Suprapubic skin (tissue), 4 donors: Measurements from ENCODE around the gene NDST3. TPM values are rescaled to one million over a fixed set of nuclear protein-coding genes. Genes with fewer than 3 reads are reported as not detected.
A peak's percentile ranks its signal among the peaks of the same experiment; 100 is the strongest.

Source experiments
- DNase-seq, 2 donors: peaks; one replicate each; pipeline ENCODE4 v3.0.0-alpha.2; 2019; ENCODE audit warnings: low spot score in 2 of 2
- H3K27ac ChIP-seq: fragments of 200-600 bp; sonication (generic); one replicate; pipeline ENCODE4 v1.5.1; 2019
- H3K27me3 ChIP-seq: fragments of 200-600 bp; sonication (generic); one replicate; pipeline ENCODE4 v1.5.1; 2019
- H3K36me3 ChIP-seq: fragments of 200-600 bp; sonication (generic); one replicate; pipeline ENCODE4 v1.5.1; 2019
- H3K4me1 ChIP-seq: fragments of 200-600 bp; sonication (generic); one replicate; pipeline ENCODE4 v1.5.1; 2019
- H3K4me3 ChIP-seq: fragments of 200-600 bp; sonication (generic); one replicate; pipeline ENCODE4 v1.5.1; 2019; ENCODE audit warnings: mild to moderate bottlenecking
- H3K9me3 ChIP-seq: fragments of 200-600 bp; sonication (generic); one replicate; pipeline ENCODE4 v1.5.1; 2019
- EP300 ChIP-seq: sonication (generic); formaldehyde crosslinking; IDR thresholded peaks from one replicate; pipeline ENCODE4 v1.6.1; 2017; ENCODE audit warnings: antibody characterized with exemption
- POLR2A ChIP-seq, 2 donors: fragments of 450-650 bp; IDR thresholded peaks; one replicate each; pipeline ENCODE4 v1.6.1; 2017; ENCODE audit warnings: antibody characterized with exemption in 2 of 2, mild to moderate bottlenecking in 2 of 2, moderate library complexity in 2 of 2
- POLR2AphosphoS5 ChIP-seq, 3 donors: sonication (generic); formaldehyde crosslinking; IDR thresholded peaks; one replicate each; pipeline ENCODE4 v1.6.1; 2017; ENCODE audit warnings: antibody characterized with exemption in 3 of 3
- WGBS: methylation state at CpG from one replicate; pipeline ENCODE4 v1.1.5; 2018; 5-methylcytosine and 5-hydroxymethylcytosine counted together
- total RNA-seq, 4 donors: library from RNA; depleted of rRNA; stranded (reverse); fragments of >200 nt; gene quantifications; one replicate each; pipeline ENCODE4 v1.1.0, GENCODE V29; 2016
- TF ChIP-seq, protein P1 (sequence below), 2 donors: fragments of 200-600 bp in 1 of 2; fragments of 450-650 bp in 1 of 2; sonication (generic) in 1 of 2; IDR thresholded peaks; one replicate each; pipeline ENCODE4 v1.5.1; 2016 to 2019; ENCODE audit warnings: antibody characterized with exemption in 2 of 2, mild to moderate bottlenecking in 1 of 2, moderate library complexity in 1 of 2

The NDST3 gene
- total RNA-seq, 4 donors from 2014 or later: not detected

DNA sequence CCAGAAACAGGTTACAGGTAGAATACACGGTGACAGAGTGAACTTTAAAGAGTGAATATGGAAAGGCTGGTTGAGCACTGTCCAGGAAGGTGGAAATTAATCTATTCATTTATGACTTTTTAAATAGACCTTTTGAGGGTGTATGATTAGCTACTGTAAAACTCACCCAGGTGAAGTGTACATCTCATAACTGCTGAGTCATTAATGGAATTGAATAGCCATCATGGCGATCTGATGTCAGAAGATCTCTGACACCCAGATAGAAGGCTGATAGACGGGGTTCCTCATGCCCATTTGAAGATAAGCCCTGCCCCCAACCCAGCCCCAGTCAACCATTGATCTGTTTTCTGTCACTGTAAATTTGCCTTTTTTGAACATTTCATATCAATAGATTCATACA is 234.5 kb downstream of the NDST3 start:
- TF ChIP-seq, protein P1, sequence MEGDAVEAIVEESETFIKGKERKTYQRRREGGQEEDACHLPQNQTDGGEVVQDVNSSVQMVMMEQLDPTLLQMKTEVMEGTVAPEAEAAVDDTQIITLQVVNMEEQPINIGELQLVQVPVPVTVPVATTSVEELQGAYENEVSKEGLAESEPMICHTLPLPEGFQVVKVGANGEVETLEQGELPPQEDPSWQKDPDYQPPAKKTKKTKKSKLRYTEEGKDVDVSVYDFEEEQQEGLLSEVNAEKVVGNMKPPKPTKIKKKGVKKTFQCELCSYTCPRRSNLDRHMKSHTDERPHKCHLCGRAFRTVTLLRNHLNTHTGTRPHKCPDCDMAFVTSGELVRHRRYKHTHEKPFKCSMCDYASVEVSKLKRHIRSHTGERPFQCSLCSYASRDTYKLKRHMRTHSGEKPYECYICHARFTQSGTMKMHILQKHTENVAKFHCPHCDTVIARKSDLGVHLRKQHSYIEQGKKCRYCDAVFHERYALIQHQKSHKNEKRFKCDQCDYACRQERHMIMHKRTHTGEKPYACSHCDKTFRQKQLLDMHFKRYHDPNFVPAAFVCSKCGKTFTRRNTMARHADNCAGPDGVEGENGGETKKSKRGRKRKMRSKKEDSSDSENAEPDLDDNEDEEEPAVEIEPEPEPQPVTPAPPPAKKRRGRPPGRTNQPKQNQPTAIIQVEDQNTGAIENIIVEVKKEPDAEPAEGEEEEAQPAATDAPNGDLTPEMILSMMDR (IDR thresholded peaks at IDR 0.05): no peak
- TF ChIP-seq POLR2AphosphoS5 (IDR thresholded peaks at IDR 0.05) (no peak), POLR2A (IDR thresholded peaks at IDR 0.05) (no peak), EP300 (no peak)
- Histone ChIP-seq H3K27ac (no peak overlapping the region), H3K4me1 (peaks cover 2% of the 10 kb centered on the region), H3K9me3 (no peaks in the 10 kb centered on the region), H3K27me3 (peaks cover 3% of the 10 kb centered on the region), H3K4me3 (no peak overlapping the region), H3K36me3 (no peaks in the 10 kb centered on the region)
- 75% methylated on average over 3 of the region's 3 CpGs for WGBS
- DNase-seq: no peak

DNA sequence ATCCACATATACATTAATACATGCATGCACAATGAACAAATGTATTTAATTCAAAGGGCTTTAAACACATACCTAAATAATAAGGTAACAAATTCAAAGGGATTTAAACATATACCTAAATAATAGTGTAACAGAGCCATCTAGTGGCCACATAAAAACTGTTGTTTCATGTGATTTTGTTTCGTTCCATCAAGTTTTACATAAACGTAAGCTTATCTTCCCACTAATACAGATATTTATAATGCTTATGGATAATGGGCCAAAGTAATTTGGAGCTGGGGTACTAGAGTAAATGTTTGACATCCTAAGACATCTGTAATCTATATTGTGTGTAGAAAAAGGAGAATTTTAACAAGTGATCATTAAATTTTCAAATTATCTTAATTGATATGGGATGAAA is 236.2 kb downstream of the NDST3 start:
- H3K27me3 ChIP-seq: peaks cover under 1% of the 10 kb centered on the region
- no peak overlapping the region for H3K27ac ChIP-seq
- H3K9me3 ChIP-seq: no peaks in the 10 kb centered on the region
- no peak overlapping the region for H3K4me3 ChIP-seq
- no peak for TF ChIP-seq POLR2AphosphoS5 (IDR thresholded peaks at IDR 0.05)
- no peak for TF ChIP-seq POLR2A (IDR thresholded peaks at IDR 0.05)
- no peak for TF ChIP-seq EP300
- TF ChIP-seq, protein P1 (IDR thresholded peaks at IDR 0.05): peak; percentile 9 to 26
- H3K4me1 ChIP-seq: peaks cover 2% of the 10 kb centered on the region
- H3K36me3 ChIP-seq: no peaks in the 10 kb centered on the region
- 2% methylated on average over 2 of the region's 2 CpGs for WGBS
- DNase-seq: no peak

GRCh38 chr4:118271788-118272187 is 237.5 kb downstream of the NDST3 start:
- whole genome bisulfite sequencing: 90% methylated on average over 2 of the region's 2 CpGs
- TF ChIP-seq, protein P1 (IDR thresholded peaks at IDR 0.05): no peak
- TF ChIP-seq EP300 (no peak), POLR2AphosphoS5 (IDR thresholded peaks at IDR 0.05) (no peak), POLR2A (IDR thresholded peaks at IDR 0.05) (no peak)
- Histone ChIP-seq H3K9me3 (no peaks in the 10 kb centered on the region), H3K4me1 (peaks cover 2% of the 10 kb centered on the region), H3K4me3 (no peak overlapping the region), H3K27me3 (no peaks in the 10 kb centered on the region), H3K36me3 (no peaks in the 10 kb centered on the region), H3K27ac (no peak overlapping the region)
- DNase-seq: no peak

GRCh38 chr4:118273642-118274041 is 239.4 kb downstream of the NDST3 start:
- 92% methylated on average over 1 of the region's 1 CpG for WGBS
- Histone ChIP-seq H3K27ac (no peak overlapping the region), H3K4me3 (no peak overlapping the region), H3K27me3 (no peaks in the 10 kb centered on the region), H3K36me3 (no peaks in the 10 kb centered on the region), H3K4me1 (peaks cover 7% of the 10 kb centered on the region), H3K9me3 (no peaks in the 10 kb centered on the region)
- TF ChIP-seq EP300 (no peak), POLR2A (IDR thresholded peaks at IDR 0.05) (no peak), POLR2AphosphoS5 (IDR thresholded peaks at IDR 0.05) (no peak)
- TF ChIP-seq, protein P1 (IDR thresholded peaks at IDR 0.05): no peak
- DNase-seq: no peak

DNA sequence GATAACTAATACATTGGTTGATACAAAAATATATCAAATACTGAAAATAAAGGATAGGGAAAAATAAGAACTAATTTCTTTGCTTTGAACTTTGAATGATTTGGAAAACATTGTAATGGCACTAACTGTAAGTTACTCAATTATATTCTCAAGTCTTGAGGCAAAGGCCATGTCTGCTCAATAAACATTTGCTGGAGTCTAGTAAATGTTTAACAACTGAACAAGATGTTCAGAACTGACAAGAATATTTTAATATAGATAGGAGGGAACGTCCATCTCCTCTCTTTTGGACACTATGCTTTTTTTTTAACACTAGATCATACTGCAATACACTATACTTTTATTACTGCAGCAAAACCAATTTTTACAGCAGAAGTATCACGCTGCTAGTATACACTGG is 242.3 kb downstream of the NDST3 start:
- TF ChIP-seq POLR2AphosphoS5 (IDR thresholded peaks at IDR 0.05) (no peak), EP300 (no peak), POLR2A (IDR thresholded peaks at IDR 0.05) (no peak)
- TF ChIP-seq, protein P1 (IDR thresholded peaks at IDR 0.05): no peak

More for the DNA sequence above, 242.3 kb downstream of the NDST3 start:
- Histone ChIP-seq H3K27ac (no peak overlapping the region), H3K36me3 (peaks cover under 1% of the 10 kb centered on the region), H3K4me1 (peaks cover 26% of the 10 kb centered on the region), H3K9me3 (no peaks in the 10 kb centered on the region), H3K27me3 (no peaks in the 10 kb centered on the region), H3K4me3 (no peak overlapping the region)
- WGBS: 84% methylated on average over 2 of the region's 2 CpGs
- DNase-seq: no peak
